ENCODE results near the gene TMEM181.

Gene TMEM181

DNA sequence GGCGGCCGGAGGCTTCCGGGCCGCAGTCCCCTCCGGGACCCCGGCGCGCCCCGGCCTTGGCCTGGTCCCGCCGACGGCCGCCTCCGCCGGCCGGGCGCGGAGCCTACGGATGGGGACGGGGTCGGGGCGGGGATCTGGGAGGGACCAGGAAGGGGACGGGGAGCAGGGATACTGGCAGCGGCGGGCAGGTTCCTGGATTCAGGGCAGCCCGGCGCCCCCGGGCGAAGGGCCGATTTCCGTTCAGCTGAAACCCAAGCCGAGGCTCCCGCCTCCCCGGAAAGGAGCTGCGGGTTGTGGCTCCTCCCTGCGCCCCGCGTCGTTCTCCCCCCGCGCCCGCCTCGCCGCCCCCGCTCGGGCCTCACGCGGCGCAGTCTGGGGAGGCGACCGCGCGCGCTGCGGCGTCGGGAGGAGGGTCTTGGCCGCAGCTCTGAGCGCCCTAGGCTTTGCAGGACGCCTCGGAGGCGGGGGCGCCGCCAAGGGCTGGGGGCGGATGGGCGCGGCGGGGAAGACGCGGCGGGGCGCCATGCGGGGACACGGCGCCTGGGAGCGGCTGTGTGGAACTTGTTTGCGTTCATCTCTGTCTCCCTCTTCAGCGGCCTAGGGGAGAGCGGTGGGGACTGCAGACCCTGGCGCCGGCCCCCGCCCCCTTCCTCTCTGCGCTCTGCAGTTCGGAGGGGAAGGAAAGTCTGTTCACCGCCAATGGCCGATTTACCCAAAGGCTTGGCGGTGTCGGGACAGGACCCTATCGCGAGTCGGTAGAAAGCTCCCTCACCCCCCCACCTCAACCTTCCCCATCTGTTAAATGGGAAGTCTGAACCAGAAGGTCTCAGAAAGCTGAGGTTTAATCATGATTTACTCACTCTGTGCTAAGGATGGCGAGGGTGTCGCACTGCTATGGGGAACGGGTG, 22.7 kb upstream of the TMEM181 start:
- peak overlapping the region; percentile 56 for H3K4me3 ChIP-seq (ENCODE audit: low read depth, low read length)
- TF ChIP-seq, protein P1, sequence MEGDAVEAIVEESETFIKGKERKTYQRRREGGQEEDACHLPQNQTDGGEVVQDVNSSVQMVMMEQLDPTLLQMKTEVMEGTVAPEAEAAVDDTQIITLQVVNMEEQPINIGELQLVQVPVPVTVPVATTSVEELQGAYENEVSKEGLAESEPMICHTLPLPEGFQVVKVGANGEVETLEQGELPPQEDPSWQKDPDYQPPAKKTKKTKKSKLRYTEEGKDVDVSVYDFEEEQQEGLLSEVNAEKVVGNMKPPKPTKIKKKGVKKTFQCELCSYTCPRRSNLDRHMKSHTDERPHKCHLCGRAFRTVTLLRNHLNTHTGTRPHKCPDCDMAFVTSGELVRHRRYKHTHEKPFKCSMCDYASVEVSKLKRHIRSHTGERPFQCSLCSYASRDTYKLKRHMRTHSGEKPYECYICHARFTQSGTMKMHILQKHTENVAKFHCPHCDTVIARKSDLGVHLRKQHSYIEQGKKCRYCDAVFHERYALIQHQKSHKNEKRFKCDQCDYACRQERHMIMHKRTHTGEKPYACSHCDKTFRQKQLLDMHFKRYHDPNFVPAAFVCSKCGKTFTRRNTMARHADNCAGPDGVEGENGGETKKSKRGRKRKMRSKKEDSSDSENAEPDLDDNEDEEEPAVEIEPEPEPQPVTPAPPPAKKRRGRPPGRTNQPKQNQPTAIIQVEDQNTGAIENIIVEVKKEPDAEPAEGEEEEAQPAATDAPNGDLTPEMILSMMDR (IDR thresholded peaks at IDR 0.05; ENCODE audit: low read depth, low read length), result no peak

DNA sequence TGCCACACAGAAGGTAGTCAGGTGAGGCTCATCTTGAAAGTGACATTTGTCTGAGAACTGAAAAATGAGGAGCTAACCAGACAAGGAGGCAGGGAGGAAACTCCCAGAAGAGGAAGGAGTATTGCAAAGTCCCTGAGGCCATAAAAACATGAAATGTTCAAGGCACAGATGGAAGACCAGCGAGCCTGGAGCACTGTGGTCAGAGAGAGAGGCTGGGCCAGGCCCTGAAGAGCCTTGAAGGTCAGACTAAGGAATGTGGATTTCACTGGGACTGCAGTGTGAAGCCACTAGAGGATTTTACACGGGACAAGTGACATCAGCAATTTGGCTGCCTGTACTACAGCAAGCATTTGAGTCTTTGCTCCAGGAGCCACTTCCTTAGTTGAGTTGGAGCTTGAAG, 21.1 kb upstream of the TMEM181 start:
- H3K4me3 ChIP-seq (ENCODE audit: low read depth, low read length), result no peak overlapping the region
- TF ChIP-seq, protein P1 (IDR thresholded peaks at IDR 0.05; ENCODE audit: low read depth, low read length), result no peak

DNA sequence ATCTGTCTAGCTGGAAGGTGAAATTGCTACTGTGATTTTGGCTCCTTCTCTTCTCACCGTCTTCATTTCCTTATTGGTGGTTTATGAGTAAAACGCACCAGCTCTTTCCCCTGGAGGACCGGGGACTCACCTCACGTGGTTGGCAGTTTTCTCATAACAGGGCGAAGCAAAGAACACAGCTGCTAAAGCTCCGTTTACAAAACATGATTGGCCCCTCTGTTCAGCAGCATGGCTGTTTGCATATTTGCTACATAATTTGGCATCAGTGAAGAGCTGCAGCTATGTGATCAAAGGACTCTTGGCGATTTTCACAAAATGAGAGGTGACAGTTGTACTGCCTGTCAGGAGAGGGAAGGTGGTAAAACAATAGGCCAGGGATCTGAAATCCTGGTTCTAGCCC, 20.5 kb upstream of the TMEM181 start:
- TF ChIP-seq, protein P1 (IDR thresholded peaks at IDR 0.05; ENCODE audit: low read depth, low read length), result no peak
- no peak overlapping the region for H3K4me3 ChIP-seq (ENCODE audit: low read depth, low read length)

DNA sequence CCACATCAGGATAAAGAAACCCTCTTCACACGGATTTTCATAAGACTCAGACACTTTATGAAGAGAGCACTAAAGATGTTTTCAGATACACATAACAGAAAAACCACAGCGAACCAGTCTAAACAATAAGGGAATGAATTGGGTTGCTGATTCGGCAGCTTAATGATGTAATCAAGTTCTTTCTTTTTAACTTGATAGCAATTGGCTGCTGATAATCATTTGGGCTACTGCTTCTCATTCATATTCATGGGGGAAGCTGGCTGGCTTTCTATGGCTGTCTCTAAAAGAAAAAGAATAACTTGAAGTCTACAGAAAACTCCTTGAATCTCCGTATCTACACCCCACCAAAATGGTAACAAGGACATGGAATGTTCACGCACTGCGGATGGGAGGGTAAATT, 20.0 kb upstream of the TMEM181 start:
- TF ChIP-seq, protein P1 (IDR thresholded peaks at IDR 0.05; ENCODE audit: low read depth, low read length), result no peak
- no peak overlapping the region for H3K4me3 ChIP-seq (ENCODE audit: low read depth, low read length)

DNA sequence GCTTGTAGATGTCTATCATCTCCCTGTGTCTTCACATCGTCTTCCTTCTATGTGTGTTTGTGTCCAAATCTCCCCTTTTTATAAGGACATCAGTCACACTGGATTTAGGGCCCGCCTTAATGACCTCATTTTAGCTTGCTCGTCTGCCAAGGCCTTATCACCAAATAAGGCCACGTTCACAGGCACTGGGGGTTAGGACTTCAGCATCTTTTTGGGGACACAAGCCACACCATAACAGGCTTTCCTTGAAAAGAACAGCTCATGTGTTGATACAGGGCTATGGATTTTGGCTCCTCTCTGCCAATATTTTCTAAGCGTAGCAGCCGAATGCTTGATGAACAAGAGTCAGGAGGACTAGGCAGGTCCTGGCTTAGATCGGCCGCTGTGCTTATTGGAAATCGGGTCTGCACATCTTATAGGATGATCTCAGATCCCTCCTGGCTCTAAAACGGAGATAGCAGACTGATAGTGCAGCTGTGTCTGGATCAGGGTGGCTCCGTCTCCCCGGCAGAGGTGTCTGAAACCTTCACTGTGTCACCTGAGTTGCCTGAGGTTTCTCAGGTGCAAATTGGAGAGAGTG, 16.2 kb upstream of the TMEM181 start:
- TF ChIP-seq, protein P1 (IDR thresholded peaks at IDR 0.05; ENCODE audit: low read depth, low read length), result no peak
- no peak overlapping the region for H3K4me3 ChIP-seq (ENCODE audit: low read depth, low read length)

DNA sequence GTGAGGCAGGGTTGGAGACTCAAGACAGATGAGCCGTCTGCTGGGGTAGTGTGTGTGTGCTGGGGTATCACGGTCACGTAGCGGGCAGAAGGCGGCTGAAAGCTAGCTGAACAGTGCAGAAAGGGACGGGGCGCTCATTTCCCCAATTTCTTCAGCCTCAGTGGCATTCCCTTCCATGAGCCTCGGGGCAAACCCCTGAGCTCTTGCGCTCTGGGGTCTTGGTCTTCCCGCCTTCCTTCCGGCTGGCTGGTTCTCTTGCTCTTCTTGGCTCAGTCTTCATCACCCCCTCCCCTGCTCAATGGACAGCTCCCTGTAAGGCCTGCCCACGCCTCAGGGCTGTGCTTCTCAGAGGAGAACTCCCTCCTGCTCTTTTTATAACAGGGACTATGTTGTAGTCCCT, 15.5 kb upstream of the TMEM181 start:
- H3K4me3 ChIP-seq (ENCODE audit: low read depth, low read length), result no peak overlapping the region
- TF ChIP-seq, protein P1 (IDR thresholded peaks at IDR 0.05; ENCODE audit: low read depth, low read length), result no peak

Data from WI38 (cell line).